Urothelium cell line (cell line): ENCODE results near the gene ROCK2.

Experiments
- DNase-seq: peaks from one replicate; pipeline ENCODE4 v3.0.0; 2011; ENCODE audit warnings: low spot score, mixed read lengths
- FAIRE-seq: peaks from 2 replicates; lab custom pipeline; 2011; peaks lifted over from hg19 to GRCh38; lab: Jason Lieb, UNC

ROCK2 gene

DNA sequence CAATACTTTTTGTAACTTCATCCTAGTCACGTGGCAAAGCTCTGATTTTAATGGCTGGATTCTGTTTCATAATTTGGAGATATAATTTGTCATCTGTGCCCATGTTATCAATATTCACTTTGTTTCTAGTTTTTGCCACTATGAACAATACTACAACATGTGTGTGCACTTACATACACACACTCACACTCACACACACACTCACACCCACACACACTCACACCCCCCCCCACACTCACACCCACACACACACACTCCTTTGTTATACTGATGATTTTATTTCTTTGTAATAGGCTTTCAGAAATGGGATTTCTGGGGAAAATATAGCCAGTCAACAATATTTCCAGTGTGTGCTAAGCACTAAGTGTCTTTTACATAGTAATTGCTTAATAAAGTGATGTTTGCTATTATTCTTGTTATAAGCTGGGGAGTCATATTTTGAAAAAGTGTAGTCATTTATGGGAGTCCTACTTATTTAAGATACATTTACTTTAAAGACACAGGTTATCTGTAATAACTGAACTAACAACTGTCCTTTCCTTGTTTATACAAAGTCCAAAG lies 22.8 kb upstream of the ROCK2 start:
- DNase-seq (no peak), FAIRE-seq (no peak)

- FAIRE-seq (no peak), DNase-seq (no peak)
Measured at GRCh38 chr2:11366326-11366741, 21.9 kb upstream of the ROCK2 start.

- FAIRE-seq (no peak), DNase-seq (no peak)
Measured at GRCh38 chr2:11365096-11365879, 20.9 kb upstream of the ROCK2 start.

DNA sequence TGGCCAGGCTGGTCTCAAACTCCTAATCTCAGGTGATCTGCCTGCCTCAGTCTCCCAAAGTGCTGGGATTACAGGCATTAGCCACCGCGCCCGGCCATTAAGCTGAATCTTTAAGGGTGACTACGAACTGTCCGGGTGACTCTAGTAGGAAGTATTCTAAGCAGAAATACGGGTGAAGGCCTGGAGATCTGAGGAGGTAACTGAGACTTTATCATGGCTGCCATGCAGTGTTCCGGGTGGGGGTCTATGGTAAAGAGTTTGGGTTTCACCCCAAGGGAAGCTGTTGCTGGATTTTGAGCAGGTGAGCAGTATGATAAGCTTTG lies 20.1 kb upstream of the ROCK2 start:
- no peak for DNase-seq
- FAIRE-seq, result no peak

DNA sequence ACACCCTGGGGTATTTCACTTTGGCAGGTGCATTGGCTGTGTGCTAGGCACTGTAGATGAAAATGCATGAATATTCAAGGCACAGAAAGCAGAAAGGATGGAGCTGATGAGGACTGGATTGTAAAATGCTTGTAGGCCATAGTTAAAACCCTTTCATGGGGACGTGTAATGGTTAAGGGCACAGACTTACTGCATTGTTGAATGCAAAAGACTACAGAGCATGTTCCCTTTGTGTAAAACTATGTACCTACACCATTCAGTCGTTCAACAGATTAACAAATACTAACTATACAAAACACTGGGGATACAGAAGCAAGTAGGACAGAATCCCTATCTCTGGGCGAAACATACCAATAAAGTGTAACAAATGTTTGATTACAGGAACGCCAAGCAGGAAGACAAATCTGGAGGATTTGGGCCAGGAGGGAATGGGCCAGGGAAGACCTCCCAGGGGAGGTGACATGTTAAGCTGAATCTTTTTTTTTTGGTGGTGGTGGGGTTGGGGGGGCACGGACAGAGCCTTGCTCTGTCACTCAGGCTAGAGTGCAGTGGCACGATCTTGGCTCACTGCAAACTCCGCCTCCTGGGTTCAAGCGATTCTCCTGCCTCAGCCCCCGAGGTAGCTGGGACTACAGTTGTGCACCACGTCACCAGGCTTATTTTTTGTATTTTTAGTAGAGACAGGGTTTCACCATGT lies 19.6 kb upstream of the ROCK2 start:
- FAIRE-seq, result no peak

DNA sequence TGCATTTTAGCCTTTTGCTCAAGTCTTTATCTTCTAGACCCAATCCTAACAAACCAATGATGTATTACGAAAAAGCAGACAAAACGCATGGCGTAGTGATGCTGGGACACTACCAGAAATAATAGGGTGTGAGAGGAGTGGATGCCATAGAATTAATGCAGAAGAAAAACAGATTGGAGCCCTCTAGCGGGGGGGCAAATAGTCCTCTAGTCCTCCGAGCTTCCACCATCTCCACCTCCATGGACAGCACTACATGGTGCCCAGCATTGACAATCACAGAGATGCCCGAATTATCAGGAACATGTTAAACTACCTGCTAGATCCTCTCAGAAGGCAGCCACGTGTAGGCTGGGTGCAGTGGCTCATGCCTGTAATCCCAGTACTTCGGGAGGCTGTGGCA lies 15.4 kb upstream of the ROCK2 start:
- no peak for FAIRE-seq
- DNase-seq, result no peak

More for the DNA sequence above, 19.6 kb upstream of the ROCK2 start:
- DNase-seq, result no peak

DNA sequence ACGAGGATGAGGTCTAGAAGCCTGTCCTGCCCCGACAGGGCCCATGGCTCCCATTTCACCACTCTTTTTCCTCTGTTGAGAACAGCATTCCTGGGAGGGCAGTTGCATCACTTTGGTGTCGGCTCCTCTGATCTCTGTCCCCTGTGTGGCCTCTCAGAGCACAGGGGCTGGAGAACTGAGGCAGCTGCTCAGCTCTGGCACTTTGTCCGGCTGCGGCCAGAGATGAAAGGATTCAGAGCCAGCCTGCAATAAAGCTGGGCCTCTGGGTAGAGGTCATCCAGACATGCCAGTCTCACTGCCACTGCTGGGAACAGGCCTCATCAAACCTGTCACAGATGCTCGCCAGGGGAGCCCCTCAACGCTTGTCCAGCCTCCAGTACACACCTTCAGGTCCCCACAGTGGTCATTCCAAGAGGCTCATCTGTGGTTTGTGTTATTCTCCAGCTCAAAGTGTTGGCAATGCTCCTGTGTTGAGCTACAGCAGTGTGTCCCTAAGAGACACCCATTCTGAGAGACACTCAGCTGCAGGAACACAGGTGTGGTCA lies 13.1 kb upstream of the ROCK2 start:
- DNase-seq (no peak), FAIRE-seq (no peak)

DNA sequence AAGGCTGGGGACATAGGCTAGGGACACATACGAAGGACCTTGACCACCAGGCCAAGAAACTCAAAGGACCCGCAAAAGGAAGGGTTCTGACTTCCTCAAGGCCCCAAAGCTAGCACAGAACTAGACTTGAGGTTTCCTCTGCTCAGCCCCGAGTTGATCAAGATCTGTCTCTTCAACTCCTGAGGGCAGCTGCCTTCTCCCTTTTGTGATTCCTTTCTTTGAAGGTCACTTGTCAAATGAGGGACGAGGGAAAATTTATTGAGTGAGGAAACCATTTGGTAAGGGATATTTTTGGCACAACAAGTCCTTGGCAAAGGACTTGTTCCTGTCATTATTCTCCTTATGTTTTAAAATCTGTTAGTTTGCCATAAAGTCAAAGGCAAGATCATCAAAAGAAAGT lies 12.3 kb upstream of the ROCK2 start:
- FAIRE-seq (no peak), DNase-seq (no peak)

DNA sequence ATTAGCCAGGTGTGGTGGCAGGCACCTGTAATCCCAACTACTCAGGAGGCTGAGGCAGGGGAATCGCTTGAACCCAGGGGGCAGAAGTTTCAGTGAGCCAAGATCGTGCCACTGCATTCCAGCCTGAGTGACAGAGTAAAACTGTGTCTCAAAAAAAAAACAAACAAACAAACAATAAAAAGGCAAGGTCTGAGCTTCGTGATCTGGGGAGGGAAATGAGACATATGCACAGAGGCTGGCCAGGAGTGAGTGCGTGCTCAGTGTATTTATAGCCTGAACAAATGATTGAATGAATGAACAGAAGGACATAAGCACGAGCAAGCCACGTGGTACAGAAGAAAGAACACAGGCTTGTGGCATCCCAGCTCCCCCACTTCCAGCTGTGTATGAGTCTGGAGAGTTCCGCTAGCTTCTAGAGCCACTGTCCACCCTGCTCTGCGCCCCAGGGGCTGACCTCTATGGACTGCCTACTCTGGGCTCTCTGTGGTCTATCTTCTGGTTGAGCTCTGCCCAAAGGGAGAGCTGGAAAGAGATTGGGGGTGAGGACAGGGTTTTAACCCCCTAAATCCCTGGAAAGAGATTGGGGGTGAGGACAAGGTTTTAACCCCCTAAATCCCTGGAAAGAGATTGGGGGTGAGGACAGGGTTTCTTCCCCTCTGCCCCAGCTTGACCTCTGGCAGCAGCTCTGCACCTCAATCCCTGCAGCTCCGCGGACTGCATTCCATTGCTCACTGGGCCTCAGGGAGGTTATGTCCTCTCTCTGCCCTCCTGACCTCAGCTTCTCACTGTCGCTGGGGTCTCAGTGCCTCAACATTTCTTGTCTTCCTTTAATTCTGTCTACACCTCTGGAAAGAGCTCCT lies 11.0 kb upstream of the ROCK2 start:
- DNase-seq, result no peak
- no peak for FAIRE-seq

DNA sequence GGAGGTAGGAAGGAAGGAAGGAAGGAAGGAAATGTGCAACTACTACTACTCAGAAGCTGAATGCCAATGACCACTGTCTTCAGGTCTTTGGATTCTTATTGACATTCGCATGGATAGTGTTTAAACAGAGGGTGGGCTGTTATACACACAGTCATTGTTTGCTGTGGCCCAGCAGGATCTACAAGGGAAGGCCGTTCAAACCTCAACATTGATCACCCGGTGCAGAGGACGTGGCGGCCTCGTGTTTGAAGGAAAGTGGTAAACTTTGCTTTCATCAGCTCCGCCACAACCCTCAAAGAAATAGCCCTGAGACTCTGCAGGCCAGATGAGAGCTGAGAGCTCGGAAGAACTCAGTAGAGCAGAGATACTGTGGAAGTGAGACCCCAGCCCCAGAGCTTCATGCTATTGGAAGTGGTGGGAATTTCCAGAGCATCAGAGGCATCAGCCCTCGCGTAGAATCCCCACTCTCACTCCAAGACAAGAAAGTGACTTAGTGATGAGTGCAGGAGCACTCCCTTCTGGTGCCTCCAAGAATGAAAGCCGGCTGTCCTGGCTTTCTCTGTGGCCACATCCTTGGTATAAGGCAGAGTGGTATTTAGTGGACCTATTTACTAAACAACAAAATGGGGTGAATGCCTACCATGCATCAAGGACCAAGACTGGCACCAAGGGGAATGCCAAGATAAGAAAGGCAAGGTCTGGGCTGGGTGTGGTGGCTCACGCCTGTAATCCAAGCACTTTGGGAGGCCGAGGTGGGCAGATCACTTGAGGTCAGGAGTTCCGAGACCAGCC lies 10.1 kb upstream of the ROCK2 start:
- DNase-seq, result no peak
- FAIRE-seq, result no peak

GRCh38 chr2:11352781-11353537 lies 8.5 kb upstream of the ROCK2 start:
- DNase-seq (no peak), FAIRE-seq (no peak)

GRCh38 chr2:11348209-11348749 lies 3.8 kb upstream of the ROCK2 start:
- no peak for DNase-seq
- FAIRE-seq, result no peak

DNA sequence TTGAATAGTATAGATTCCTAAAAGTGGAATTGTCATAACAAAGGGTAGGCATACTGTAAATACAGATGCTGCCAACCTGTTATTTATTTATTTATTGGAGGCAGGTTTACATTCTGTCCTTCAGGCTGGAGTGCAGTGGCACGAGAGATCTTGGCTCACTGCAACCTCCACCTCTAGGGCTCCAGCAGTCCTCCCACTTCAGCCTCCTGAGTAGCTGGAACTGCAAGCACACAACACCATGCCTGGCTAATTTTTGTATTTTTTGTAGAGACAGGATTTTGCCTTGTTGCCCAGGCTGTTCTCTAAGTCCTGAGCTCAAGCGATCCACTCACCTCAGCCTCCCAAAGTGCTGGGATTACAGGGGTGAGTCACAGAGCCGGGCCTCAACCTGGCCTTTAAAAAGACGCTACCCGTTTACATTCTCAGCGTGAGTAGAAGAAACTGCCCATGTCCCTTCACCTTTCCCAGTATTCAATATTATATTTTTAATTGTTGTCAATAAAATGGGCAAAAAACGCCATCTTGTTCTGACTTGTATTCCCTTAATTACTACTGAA lies 3.0 kb upstream of the ROCK2 start:
- FAIRE-seq (no peak), DNase-seq (no peak)

GRCh38 chr2:11346023-11346482 lies 1.6 kb upstream of the ROCK2 start:
- FAIRE-seq, result no peak
- DNase-seq, result no peak

DNA sequence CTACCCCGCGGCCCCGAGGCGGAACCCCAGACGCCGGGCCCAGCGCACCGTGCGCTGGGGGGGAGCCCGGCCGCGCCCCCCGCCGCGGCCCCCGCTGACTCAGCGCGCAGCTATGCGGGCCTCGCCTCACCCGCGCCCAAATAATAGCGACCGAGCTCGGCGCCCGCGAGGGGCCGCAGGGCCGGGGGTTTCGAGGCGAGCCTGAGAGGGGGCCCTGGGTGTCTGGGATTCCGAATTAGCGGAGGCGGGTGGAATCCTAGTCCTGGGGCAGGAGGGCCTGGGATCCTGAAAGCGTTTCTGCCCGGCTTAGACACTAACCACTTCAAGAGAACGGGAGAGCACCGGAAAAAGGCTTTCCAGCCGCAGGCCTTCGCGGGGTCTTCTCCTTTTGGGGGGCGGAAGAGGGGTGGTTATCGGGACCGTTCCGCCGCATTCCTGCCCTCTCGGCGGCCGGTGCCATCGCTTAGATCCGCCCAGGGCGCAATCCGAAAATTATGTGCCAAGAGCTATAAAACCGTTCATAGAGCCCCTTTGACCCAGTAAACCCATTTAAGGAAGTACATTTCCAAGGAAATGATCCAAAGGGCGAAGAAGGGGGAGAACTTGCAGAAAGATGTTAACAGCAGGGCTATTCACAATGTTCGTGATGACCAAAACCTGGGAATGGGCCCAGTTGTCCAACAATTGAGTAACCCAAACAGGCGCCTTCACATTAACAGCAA lies 681 bp upstream of the ROCK2 start:
- peak; percentile 88 for DNase-seq
- no peak for FAIRE-seq

GRCh38 chr2:11343650-11344341 lies 640 bp downstream of the ROCK2 start:
- DNase-seq (peak; percentile 51), FAIRE-seq (peak; percentile 44)

DNA sequence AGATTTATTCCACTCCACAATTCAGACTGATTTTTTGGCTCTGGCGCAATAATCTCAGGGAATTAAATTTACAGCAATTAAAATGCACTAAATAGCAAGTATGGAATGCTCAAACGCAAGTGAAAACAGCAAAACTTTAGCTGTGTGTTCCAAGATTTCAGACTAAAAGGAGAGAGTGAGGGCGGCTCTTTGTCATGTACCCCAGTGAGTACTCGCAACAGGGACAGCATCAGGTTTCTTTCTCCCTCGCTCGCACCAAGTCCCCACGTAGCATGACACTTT lies 1.1 kb downstream of the ROCK2 start:
- no peak for FAIRE-seq
- no peak for DNase-seq
